Ishikawa (cell line): ENCODE data around the gene CARD11.

ENCODE experiments used
- EP300 ChIP-seq: IDR thresholded peaks from 2 replicates; pipeline ENCODE4 v1.6.1; 2012; ENCODE audit warnings: borderline replicate concordance
- FOXM1 ChIP-seq: IDR thresholded peaks from 2 replicates; pipeline ENCODE4 v1.6.1; 2012; ENCODE audit warnings: low read depth, borderline replicate concordance
- TCF12 ChIP-seq: IDR thresholded peaks from 2 replicates; pipeline ENCODE4 v1.6.1; 2012; ENCODE audit warnings: low read depth
- TEAD4 ChIP-seq: IDR thresholded peaks from 2 replicates; pipeline ENCODE4 v1.6.1; 2012
- YY1 ChIP-seq: IDR thresholded peaks from 2 replicates; pipeline ENCODE4 v1.6.1; 2012; ENCODE audit warnings: low read depth
- ZBTB7A ChIP-seq: IDR thresholded peaks from 2 replicates; pipeline ENCODE4 v1.6.1; 2012; ENCODE audit warnings: low read depth

- no peak for TF ChIP-seq EP300
- no peak for TF ChIP-seq YY1
- no peak for TF ChIP-seq ZBTB7A
- no peak for TF ChIP-seq TCF12
- no peak for TF ChIP-seq FOXM1
- no peak for TF ChIP-seq TEAD4
Observed at GRCh38 chr7:2926896-2927405, 116.7 kb downstream of the CARD11 start.
